B cell (primary cell): ENCODE measurements around the gene VEGFA. TPM values are rescaled to one million over a fixed set of nuclear protein-coding genes. Genes with fewer than 3 reads are reported as not detected.

Experiments used
- ATAC-seq: fragments of 200-7000 bp; cut with Tn5 transposase; one replicate; pipeline ENCODE4 v1.10.0; 2021; ENCODE audit warnings: low read depth, mild to moderate bottlenecking, moderate number of reproducible peaks, moderate library complexity
- CTCF ChIA-PET: fragments of 350-600 bp; sonication (Branson Sonifier 250); formaldehyde crosslinking; loops from one replicate; lab custom pipeline; 2021; ENCODE audit warnings: antibody characterized with exemption, inconsistent platforms; lab: Charles Lee
- POLR2A ChIA-PET: fragments of 350-600 bp; sonication (Branson Sonifier 250); formaldehyde crosslinking; loops from one replicate; lab custom pipeline; 2021; ENCODE audit warnings: antibody characterized with exemption; lab: Charles Lee
- DNase-seq: peaks from one replicate; pipeline ENCODE4 v3.0.0; 2013
- H2AFZ ChIP-seq: 2 replicates; pipeline ENCODE4 v1.6.1; 2012; ENCODE audit warnings: mild to moderate bottlenecking, low read depth, low read length; ENCODE audit not compliant: insufficient read depth, poor library complexity, severe bottlenecking
- H3K27ac ChIP-seq, 2 donors: 1 replicate in 1 of 2; 2 replicates in 1 of 2; pipeline ENCODE4 v1.5.1; 2012 to 2013; ENCODE audit warnings: low read length in 2 of 2, mild to moderate bottlenecking in 2 of 2, moderate library complexity in 1 of 2
- H3K27me3 ChIP-seq, 4 experiments: fragments of 200-600 bp in 1 of 4; sonication (generic) in 1 of 4; replicated peaks in 1 of 4; 1 replicate in 2 of 4; 2 replicates in 2 of 4; pipeline versions ENCODE4 v1.6.1 to v1.7.0; 2013 to 2016; ENCODE audit warnings: low read length in 3 of 4, mild to moderate bottlenecking in 2 of 4, mixed read lengths in 1 of 4, moderate library complexity in 1 of 4; ENCODE audit not compliant: insufficient read depth in 4 of 4, control insufficient read depth in 3 of 4; ENCODE audit errors: control extremely low read depth in 1 of 4
- H3K36me3 ChIP-seq, 2 experiments: replicated peaks in 1 of 2; 1 replicate in 1 of 2; 2 replicates in 1 of 2; pipeline versions ENCODE4 v1.6.1 to v1.7.1; 2013; ENCODE audit warnings: low read length in 1 of 2; ENCODE audit not compliant: insufficient read depth in 2 of 2, control insufficient read depth in 1 of 2; ENCODE audit errors: control extremely low read depth in 1 of 2, extremely low read depth in 1 of 2
- H3K4me1 ChIP-seq, 2 donors: fragments of 200-600 bp in 1 of 2; sonication (generic) in 1 of 2; 1 replicate in 1 of 2; 2 replicates in 1 of 2; pipeline versions ENCODE4 v1.5.1 to v1.6.1; 2013 to 2017; ENCODE audit warnings: low read length in 2 of 2; ENCODE audit not compliant: control insufficient read depth in 2 of 2, insufficient read depth in 2 of 2
- H3K4me2 ChIP-seq: replicated peaks from 2 replicates; pipeline ENCODE3; 2012; ENCODE audit warnings: mild to moderate bottlenecking, low read depth, low read length; ENCODE audit not compliant: poor library complexity, severe bottlenecking
- H3K4me3 ChIP-seq, 5 experiments: fragments of 200-600 bp in 1 of 5; sonication (generic) in 1 of 5; 1 replicate in 3 of 5; 2 replicates in 2 of 5; pipeline versions ENCODE4 v1.5.1 to v1.7.0; 2011 to 2016; ENCODE audit warnings: low read length in 4 of 5, mild to moderate bottlenecking in 4 of 5, low read depth in 2 of 5, control low read depth in 1 of 5, moderate library complexity in 1 of 5; ENCODE audit not compliant: insufficient read depth in 1 of 5; ENCODE audit errors: control extremely low read depth in 1 of 5, extremely low read depth in 1 of 5
- H3K79me2 ChIP-seq: fragments of 200-600 bp; sonication (generic); one replicate; pipeline ENCODE4 v1.6.0; 2016; ENCODE audit warnings: low read length; ENCODE audit not compliant: control insufficient read depth, insufficient read depth
- H3K9ac ChIP-seq: fragments of 200-600 bp; sonication (generic); 2 replicates; pipeline ENCODE4 v1.6.1; 2017; ENCODE audit warnings: mild to moderate bottlenecking, low read length, moderate library complexity
- H3K9me3 ChIP-seq, 3 donors: one replicate each; pipeline versions ENCODE4 v1.6.1 to v1.7.1; 2013; ENCODE audit warnings: low read length in 2 of 3; ENCODE audit not compliant: control insufficient read depth in 2 of 3, insufficient read depth in 1 of 3; ENCODE audit errors: control extremely low read depth in 1 of 3
- H4K20me1 ChIP-seq: 2 replicates; pipeline ENCODE4 v1.6.0; 2012; ENCODE audit warnings: mild to moderate bottlenecking, low read length; ENCODE audit not compliant: insufficient read depth, control insufficient read depth, poor library complexity, severe bottlenecking
- H3K27ac Mint-ChIP-seq: one replicate; pipeline ENCODE4 v1.8.0; 2021; ENCODE audit warnings: mixed read lengths
- H3K27me3 Mint-ChIP-seq: one replicate; pipeline ENCODE4 v1.8.0; 2021; ENCODE audit warnings: mixed read lengths
- H3K4me1 Mint-ChIP-seq: one replicate; pipeline ENCODE4 v1.8.0; 2021; ENCODE audit warnings: mixed read lengths
- H3K4me3 Mint-ChIP-seq: one replicate; pipeline ENCODE4 v1.8.0; 2021; ENCODE audit warnings: mixed read lengths
- H3K9me3 Mint-ChIP-seq: one replicate; pipeline ENCODE4 v1.8.0; 2022; ENCODE audit warnings: mixed read lengths; ENCODE audit not compliant: insufficient read depth
- CTCF ChIP-seq: fragments of 200-600 bp; IDR thresholded peaks from one replicate; pipeline ENCODE4 v1.8.0; 2022; ENCODE audit warnings: antibody characterized with exemption, mild to moderate bottlenecking
- EZH2 ChIP-seq: IDR thresholded peaks from 2 replicates; pipeline ENCODE4 v1.6.1; 2012; ENCODE audit warnings: borderline replicate concordance, low read depth, mild to moderate bottlenecking, moderate library complexity, low read length; ENCODE audit not compliant: insufficient read depth, poor library complexity, severe bottlenecking
- WGBS: methylation state at CpG from one replicate; pipeline ENCODE4 v1.1.5; 2013; ENCODE audit warnings: missing lambda C conversion rate; ENCODE audit not compliant: insufficient coverage; 5-methylcytosine and 5-hydroxymethylcytosine counted together
- intact Hi-C: fragments of 100-400 bp; cut with micrococcal nuclease; formaldehyde crosslinking; loops from one replicate; pipeline ENCODE4 v1.10.0; 2022
- polyA plus RNA-seq: library from polyadenylated mRNA; depleted of rRNA; stranded (reverse); fragments of >200 nt; gene quantifications from 2 replicates; pipeline ENCODE4 v1.2.3, GENCODE V29; 2012
- total RNA-seq, 2 donors: library from RNA; stranded (reverse); fragments of 120-200 nt in 1 of 2; gene quantifications; 1 replicate in 1 of 2; 2 replicates in 1 of 2; pipeline versions ENCODE4 v1.2.3 to v1.2.4, GENCODE V29; 2013 to 2022

VEGFA gene
- total and polyA plus RNA-seq, 2 donors (not counting 1 experiment from before 2014, with no cell fraction given) = 3.9 to 6.4 TPM

DNA sequence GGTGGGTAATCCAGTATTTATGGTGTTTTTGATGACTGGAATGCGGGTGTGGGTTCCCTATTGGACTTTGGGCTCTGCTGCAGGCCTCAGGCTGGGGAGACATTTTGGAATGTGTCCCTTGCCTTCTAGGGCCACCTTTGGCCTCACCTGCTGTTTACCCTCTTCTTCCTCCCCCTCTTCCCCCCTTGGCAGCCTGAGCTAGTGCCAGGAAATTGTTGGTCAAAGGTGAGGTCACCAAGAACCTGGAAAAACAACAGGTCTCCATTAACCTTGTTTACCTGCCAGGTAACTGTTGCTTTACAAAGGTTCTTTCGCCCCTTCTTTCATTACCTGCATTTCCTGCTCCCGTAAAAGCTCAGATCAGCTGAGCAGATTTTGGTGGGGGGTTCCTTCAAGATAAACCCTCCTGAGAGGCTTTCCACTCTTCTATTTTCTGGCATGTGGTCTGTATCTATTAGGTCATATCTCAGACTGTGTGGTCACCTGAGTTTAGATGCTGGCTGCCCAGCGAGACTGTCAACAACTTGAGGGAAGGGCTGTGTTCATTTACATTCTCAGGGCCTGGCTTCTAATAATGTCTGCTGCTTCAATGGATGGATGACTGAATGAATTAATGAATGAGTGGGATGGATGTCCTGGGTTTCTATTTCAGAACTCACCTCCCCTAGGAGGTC, 34.7 kb downstream of the VEGFA start:
- Histone ChIP-seq H3K9me3 (no peaks in the 10 kb centered on the region), H2AFZ (no peak overlapping the region), H3K4me1 (peaks cover 6% of the 10 kb centered on the region in 2 donors), H3K4me3 (no peak overlapping the region), H3K79me2 (no peaks in the 10 kb centered on the region), H3K27me3 (no peaks in the 10 kb centered on the region), H3K27ac (no peak overlapping the region), H3K4me2 (no peak overlapping the region), H4K20me1 (no peaks in the 10 kb centered on the region), H3K36me3 (no peaks in the 10 kb centered on the region), H3K9ac (no peak overlapping the region)
- CTCF ChIA-PET = no interaction called here
- Mint-ChIP-seq H3K27me3 (peaks cover 8% of the 10 kb centered on the region), H3K4me1 (peaks cover 9% of the 10 kb centered on the region), H3K4me3 (no peak overlapping the region), H3K27ac (no peak overlapping the region), H3K9me3 (no peaks in the 10 kb centered on the region)
- no CpG with 5 or more reads among the region's 4 CpGs for WGBS
- DNase-seq (no peak), ATAC-seq (no peak)
- POLR2A ChIA-PET = no interaction called here
- intact Hi-C loops = no loop called here
- TF ChIP-seq CTCF = no peak
- no peak for TF ChIP-seq EZH2

DNA sequence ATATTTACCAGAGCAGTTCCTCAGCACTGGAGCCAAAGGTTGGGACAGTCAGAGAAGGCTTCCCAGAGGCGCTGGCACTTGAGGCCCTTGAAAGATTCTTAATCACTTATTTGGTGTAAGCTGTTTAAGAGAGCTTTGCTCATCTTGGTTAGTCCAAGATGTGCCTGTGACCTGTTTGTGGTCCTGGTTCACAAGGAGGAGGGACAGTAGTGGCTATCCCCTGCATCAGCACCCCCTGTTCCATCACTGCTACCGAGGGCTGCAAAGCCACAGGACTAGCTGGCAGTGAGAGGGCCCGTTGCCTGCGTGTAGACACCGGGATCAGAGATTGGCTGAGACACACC, 35.7 kb downstream of the VEGFA start:
- no peak overlapping the region for H2AFZ ChIP-seq
- H3K27ac ChIP-seq = no peak overlapping the region
- CTCF ChIA-PET = no interaction called here
- no peak overlapping the region for H3K27ac Mint-ChIP-seq
- H3K4me1 Mint-ChIP-seq = no peaks in the 10 kb centered on the region
- no peaks in the 10 kb centered on the region for H3K9me3 Mint-ChIP-seq
- no peak overlapping the region for H3K4me3 ChIP-seq
- ATAC-seq (no peak), DNase-seq (no peak)
- no peak overlapping the region for H3K4me2 ChIP-seq
- H3K27me3 ChIP-seq = no peaks in the 10 kb centered on the region
- H3K36me3 ChIP-seq = no peaks in the 10 kb centered on the region
- 96% methylated on average over 4 of the region's 5 CpGs for WGBS
- POLR2A ChIA-PET = no interaction called here
- H3K4me3 Mint-ChIP-seq = no peak overlapping the region
- H3K9ac ChIP-seq = no peak overlapping the region
- H4K20me1 ChIP-seq = no peaks in the 10 kb centered on the region
- peaks cover 8% of the 10 kb centered on the region for H3K27me3 Mint-ChIP-seq
- no peaks in the 10 kb centered on the region for H3K9me3 ChIP-seq
- intact Hi-C loops = no loop called here
- H3K79me2 ChIP-seq = no peaks in the 10 kb centered on the region
- TF ChIP-seq CTCF = no peak
- TF ChIP-seq EZH2 = no peak
- no peaks in the 10 kb centered on the region for H3K4me1 ChIP-seq
